GM20431 (cell line): ENCODE data around the gene PPP6R3.

ENCODE experiments used
- in situ Hi-C: fragments of 300-500 bp; cut with MseI, MboI; formaldehyde crosslinking; loops from one replicate; pipeline ENCODE4 v1.15.0; 2020; ENCODE audit warnings: low sequenced_read_pairs; ENCODE audit not compliant: unreplicated experiment

The PPP6R3 gene

GRCh38 chr11:68545347-68545746 is 84.8 kb downstream of the PPP6R3 start:
- in situ Hi-C loops = no loop called here

- in situ Hi-C loops = no loop called here
Measured at GRCh38 chr11:68545796-68546195, 85.2 kb downstream of the PPP6R3 start.

- in situ Hi-C loops = no loop called here
Measured at GRCh38 chr11:68546555-68546954, 86.0 kb downstream of the PPP6R3 start.

- in situ Hi-C loops = no loop called here
Measured at GRCh38 chr11:68549789-68550484, 89.4 kb downstream of the PPP6R3 start.

GRCh38 chr11:68550485-68550817 is 89.9 kb downstream of the PPP6R3 start:
- in situ Hi-C loops = no loop called here

- in situ Hi-C loops = no loop called here
Measured at GRCh38 chr11:68551223-68551622, 90.7 kb downstream of the PPP6R3 start.

- in situ Hi-C loops = no loop called here
Measured at GRCh38 chr11:68551777-68552176, 91.2 kb downstream of the PPP6R3 start.

GRCh38 chr11:68552542-68552941 is 92.0 kb downstream of the PPP6R3 start:
- in situ Hi-C loops = no loop called here

- in situ Hi-C loops = no loop called here
Measured at GRCh38 chr11:68560216-68560615, 99.7 kb downstream of the PPP6R3 start.

GRCh38 chr11:68563454-68563853 is 102.9 kb downstream of the PPP6R3 start:
- in situ Hi-C loops = no loop called here

- in situ Hi-C loops = no loop called here
Measured at GRCh38 chr11:68564261-68564660, 103.7 kb downstream of the PPP6R3 start.

GRCh38 chr11:68565768-68566167 is 105.2 kb downstream of the PPP6R3 start:
- in situ Hi-C loops = no loop called here

- in situ Hi-C loops = no loop called here
Measured at GRCh38 chr11:68567553-68567952, 107.0 kb downstream of the PPP6R3 start.

GRCh38 chr11:68569357-68569756 is 108.8 kb downstream of the PPP6R3 start:
- in situ Hi-C loops = no loop called here

GRCh38 chr11:68570691-68571090 is 110.1 kb downstream of the PPP6R3 start:
- in situ Hi-C loops = no loop called here

GRCh38 chr11:68574308-68574707 is 113.8 kb downstream of the PPP6R3 start:
- in situ Hi-C loops = no loop called here

- in situ Hi-C loops = no loop called here
Measured at GRCh38 chr11:68575025-68575665, 114.6 kb downstream of the PPP6R3 start.

- in situ Hi-C loops = no loop called here
Measured at GRCh38 chr11:68579455-68579854, 118.9 kb downstream of the PPP6R3 start.

- in situ Hi-C loops = no loop called here
Measured at GRCh38 chr11:68581439-68581838, 120.9 kb downstream of the PPP6R3 start.

GRCh38 chr11:68581901-68582300 is 121.3 kb downstream of the PPP6R3 start:
- in situ Hi-C loops = no loop called here

GRCh38 chr11:68582416-68583040 is 122.0 kb downstream of the PPP6R3 start:
- in situ Hi-C loops = no loop called here

- in situ Hi-C loops = no loop called here
Measured at GRCh38 chr11:68583041-68583446, 122.5 kb downstream of the PPP6R3 start.
